HG03558 (cell line): ENCODE measurements around the gene DOCK4.

Experiments
- ATAC-seq: cut with Tn5 transposase; IDR thresholded peaks from one replicate; pipeline ENCODE4 v1.9.1; 2021; ENCODE audit warnings: moderate number of reproducible peaks; ENCODE audit not compliant: unreplicated experiment; ENCODE audit errors: extremely low read depth

Gene DOCK4

DNA sequence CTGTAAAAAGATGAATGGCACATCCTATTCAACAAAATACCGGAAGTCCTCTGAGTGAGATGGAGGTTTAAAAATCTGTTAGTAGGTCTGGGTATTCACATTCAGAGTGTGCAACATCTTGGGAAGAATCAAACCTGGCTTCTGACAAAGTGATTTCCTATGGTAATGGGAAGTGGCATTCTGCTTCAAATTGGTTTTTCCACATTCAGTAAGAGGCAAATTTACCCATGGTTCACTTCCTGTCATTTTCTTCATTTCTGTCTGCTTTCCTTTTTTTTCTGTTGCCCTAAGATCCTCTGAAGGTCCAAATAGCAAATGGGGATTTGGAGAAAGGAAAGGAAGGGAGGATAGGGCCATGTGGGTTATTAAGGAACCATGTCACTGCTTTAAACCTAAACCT lies 218.3 kb downstream of the DOCK4 start:
- no peak for ATAC-seq

DNA sequence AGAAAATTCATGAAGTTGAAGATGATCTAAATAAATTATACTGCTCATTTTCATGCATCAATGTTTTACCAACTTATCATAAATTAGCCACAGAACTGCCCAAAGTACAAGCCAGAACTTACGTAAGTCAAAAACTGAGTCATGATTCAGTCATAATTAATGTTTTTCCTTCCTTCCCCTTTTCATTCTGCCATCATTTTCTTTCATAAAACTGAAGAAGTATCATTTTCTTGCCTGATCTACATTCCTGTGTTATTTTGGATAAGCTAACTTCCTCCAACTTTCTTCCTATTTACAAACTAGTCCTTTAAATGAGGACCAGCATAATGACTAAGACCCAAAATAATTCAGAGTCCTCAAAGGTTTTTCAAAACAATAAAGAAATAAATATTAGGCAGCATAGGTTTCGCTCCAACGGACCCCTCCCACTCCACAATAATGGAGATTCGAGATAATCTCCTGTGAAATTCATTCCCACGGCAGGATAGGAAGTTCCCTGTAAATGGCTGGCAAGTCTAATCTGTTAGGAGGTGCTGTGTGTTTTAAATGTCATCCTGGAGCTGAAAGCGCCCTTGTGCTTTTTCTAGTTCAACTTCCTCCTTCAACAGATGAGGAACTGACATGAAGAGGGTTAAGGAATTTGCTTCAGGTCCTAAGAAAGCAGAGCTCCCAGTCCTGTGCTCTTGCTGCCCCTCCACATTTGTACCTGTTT lies 218.9 kb downstream of the DOCK4 start:
- ATAC-seq: no peak

DNA sequence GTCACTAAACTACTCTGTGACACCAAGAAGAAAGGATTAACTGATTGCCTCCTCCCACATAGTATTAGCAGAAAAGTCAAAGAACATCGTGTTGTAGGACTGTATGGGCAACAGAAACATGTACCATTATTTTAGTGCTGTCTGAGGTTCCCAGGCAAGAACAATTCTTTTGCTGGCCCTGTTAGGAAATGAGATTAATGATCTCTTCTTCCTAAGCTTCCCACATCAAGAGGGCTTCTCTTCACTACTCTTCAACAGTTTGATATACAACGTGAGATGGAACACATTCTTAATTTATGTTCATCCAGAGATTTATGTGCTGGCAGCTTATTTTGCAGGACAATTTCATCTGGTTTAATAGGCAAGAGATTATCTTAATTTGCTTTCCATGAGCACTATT lies 219.6 kb downstream of the DOCK4 start:
- no peak for ATAC-seq

DNA sequence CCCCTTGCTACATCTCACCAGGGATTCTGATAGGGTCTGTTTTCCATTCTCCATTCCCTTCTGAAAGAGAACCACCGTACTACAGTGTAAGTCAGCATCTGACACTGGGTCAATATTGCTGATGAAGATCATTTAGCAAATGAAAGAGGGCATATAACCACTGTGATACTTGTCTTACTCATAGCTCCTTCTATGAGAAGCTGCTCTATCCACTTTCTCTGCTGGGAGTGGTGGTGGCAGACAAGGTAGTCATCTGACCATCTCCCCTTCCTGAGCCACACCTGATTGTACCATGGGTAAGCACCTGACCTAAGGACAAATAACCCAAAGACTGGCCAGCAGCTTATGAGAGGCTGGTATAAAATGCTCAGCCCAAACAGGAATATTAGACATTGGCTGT lies 220.4 kb downstream of the DOCK4 start:
- ATAC-seq: no peak

DNA sequence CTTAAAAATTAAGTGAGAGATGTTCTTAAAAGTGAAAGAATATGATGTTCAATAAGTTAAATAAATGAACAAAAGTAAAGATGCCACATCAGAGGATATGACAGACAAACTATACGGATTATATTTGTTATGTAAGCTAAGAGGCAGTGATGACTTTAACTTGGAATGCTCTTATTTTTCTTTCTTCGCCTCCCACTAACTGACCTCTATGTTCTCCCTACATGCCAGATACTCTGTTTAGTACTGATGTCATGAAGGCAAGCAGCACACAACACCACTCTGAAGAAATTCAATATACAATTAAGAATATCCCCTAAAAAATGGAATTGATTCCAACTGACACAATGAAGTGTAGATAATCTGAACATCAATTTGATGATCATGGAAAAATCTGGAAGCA lies 223.4 kb downstream of the DOCK4 start:
- ATAC-seq: no peak

DNA sequence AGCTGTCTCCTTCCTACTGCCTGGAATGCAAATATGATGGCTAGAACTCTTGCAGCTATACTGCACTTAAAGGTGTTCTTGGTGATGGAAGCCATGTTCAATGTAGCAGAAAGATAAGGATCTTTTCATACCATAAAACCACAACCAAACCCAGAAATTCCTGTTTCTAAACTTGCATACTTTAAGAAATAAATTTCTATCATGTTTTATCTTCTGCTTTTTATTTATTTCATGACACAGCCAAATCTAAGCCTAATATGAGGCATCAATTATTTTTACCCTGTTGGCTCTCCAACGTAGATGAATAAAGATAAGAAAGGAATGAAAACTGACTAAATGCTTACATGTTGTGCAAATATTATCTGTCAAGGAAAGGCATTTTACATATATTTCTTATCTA lies 224.1 kb downstream of the DOCK4 start:
- no peak for ATAC-seq

DNA sequence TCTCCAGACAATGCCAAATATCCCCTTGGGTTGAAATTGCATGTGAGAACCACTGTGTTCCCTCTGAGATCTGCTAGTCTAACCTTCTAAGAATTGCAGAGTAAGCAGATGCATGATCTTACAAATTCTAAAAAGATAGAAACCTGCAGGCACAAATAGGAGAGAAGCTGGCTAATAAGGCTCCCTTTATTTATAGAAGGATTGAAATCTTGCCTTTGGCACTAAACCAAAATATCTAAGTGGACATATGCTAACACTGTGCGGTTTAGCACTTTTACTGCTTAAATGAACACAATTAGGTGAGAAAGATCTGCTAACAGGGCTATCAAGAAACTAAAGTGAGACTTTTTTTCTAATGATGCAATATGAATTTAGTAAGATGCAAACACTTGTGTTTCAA lies 225.5 kb downstream of the DOCK4 start:
- no peak for ATAC-seq

DNA sequence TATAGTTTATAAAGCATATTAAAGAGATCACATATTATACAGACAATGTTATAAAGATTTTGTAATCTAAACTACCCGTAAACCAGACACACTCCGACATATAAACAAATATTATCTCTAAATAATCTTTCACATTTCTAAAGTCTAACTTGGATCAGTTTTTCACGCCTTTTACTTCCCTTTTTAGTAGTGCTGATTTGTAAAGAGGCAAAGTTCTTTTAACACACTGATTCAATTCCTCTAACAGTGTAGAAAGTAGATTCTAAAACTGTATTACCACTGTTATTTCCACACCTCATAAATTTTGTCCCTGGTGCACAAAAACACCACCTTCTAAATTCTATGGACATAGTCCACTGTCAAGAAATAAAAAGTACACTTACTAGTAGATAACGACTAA lies 230.9 kb downstream of the DOCK4 start:
- ATAC-seq: no peak

DNA sequence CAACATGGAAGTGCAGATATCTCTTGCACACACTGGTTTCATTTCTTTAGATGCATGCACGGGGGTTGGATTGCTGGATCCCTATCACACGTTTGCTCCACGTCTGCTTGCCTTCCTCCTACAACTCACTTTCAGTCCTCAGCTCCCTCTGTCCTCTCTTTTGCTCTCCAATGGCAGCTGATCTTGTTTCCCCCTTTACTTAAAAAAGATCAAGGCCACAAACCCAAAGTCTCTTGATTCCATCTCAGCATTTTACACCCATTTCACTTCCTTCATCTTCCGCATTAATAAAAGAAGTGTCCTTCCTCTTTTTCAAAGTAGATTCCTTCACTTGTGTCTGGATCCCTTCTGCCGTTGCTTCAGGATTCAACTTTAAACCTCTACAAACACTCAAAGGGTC lies 245.2 kb downstream of the DOCK4 start:
- no peak for ATAC-seq

DNA sequence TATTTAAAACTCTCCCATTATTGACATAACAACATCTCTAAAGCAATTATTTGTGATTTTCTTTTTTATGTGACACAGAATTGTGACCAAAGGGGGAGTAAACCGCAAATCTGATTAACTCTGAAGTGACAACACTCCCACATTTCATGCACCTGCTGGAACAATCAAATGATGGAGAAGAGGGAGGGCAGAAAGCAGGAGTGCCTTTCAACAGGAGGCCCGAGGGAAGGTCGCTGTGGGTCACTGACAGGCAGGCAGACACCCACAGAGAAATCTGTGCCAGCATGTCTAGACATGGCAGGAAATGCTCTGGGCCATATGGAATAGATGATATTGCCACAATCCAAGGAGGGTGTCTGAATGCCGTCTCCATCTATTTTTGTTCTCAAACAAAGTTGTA lies 247.3 kb downstream of the DOCK4 start:
- no peak for ATAC-seq

DNA sequence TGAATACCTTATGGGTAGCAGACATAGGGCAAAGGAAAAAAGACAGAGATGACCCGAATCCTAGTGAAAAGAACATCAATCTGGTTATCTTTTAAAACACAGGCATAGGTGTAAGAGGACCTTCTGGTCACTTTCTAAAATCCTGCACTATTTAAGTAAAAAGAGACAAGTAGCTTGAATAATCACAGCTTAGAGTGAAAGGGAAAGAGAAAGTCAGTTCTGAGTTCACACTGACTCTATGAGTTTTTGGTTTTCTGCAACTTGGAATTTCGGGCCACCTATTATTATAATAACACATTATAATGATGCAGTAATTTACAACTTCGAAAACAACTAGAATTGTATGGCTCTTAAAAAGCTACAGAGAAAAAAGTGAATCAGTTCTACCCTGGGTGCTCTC lies 247.8 kb downstream of the DOCK4 start:
- ATAC-seq: no peak

DNA sequence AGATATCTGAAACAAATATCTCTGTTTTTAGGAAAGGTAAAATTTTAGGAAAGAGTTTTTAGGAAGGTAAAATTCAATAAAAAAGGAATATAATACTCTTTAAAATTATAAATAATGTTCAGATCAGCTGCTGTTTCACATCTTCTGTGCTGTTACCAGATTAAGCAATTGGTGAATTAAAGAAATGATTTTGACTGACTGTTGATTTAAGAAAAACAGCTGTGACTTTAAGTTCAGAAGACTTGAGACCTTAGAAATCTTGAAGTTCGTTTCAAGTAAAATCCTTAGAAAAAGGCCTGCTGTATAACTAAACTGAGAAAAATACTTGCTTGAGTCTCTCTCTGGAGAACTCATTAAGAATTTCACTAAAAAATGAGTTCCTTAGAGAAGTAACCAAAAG lies 250.6 kb downstream of the DOCK4 start:
- no peak for ATAC-seq

DNA sequence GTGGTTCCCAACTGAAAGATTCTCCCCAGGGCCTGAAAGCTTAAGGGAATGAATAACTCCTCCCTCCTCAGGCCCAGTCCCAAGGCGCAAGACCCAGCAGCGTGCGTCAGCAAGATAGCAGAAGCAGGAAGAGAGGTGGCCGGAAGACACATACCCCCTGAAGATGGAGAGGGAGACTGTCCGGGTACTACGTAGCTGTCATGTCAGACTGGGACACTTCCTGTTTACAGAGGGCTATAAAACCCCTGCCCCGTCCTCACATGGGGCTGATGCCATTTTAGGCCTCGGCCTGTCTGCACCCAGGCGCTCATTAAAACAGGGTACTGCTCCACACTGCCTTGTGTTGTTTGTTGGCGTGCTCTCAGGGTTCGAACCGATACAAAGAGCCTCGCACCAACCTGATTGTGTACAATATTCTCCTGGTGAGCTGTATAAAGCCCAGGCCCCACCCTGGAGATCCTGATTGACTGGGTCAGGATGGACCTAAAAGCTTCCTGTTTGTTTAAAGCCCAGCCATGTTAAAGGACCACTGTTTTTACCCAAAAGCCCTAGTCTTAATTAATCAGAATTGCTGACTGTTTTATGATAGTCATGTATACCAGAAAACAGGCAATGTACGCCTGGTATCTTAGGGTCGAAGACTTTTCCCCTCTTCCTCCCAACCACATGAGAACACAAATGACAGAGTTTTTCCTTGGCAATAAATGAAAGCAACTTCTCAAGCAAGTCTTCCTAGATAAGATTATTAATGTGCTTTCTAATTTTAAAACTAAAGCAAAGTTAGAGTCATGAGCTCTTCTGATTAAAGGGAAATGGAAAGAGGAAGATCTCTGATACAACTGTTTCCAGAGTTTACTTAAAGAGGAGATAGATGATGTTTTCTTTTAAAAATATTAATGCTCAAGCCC lies 251.5 kb downstream of the DOCK4 start:
- no peak for ATAC-seq

DNA sequence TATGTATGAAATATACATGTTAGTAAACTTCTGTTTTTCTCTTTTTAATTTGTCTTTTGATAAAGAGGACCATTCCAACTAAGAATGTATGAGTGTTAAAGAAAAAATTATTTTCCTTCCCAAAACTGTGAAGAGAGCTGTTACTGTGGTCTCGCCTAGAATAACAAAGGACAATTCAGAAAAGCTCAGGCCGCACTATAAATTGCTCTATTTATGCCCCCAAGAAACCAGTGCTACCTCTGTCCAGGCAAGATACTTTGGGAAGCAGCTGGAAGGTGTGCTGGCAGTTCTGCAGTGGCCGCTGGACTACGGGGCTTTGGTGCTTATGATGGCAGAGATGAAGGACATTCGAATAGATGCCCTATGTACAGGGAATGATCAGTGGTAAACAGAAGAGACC lies 252.1 kb downstream of the DOCK4 start:
- no peak for ATAC-seq

DNA sequence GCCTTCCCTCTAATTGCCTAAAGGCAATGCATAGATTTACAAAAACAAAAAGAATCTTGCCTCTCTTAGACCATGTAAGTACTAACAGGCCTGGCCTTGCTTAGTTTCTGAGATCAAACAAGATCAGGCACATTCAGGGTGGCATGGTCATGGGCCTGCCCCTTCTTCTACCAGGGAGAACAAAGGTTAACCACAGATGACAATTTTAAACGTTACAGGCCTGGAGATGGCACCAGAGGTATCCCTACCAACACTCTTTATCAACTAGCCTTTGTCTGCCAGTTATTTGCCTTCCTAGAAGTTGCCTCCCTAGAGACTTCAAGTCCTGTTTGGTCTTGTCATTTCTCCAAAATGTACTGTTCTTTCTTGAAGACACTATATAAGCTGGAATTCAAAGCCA lies 252.6 kb downstream of the DOCK4 start:
- no peak for ATAC-seq

DNA sequence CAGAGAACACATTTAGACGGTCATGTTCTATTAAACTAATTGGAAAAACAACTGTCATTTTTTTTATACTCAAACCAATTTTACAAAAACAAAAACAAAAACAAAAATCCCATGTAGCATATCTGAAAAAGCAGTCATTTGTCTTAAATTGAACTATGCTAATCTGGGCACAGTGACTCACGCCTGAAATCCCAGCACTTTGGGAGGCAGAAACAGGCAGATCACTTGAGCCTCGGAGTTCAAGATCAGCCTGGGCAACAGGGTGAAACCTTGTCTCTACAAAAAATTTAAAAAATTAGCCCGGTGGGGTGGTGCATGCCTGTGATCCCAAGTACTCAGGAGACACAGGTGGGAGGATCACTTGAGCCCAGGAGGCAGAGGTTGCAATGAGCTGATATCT lies 253.4 kb downstream of the DOCK4 start:
- ATAC-seq: no peak

DNA sequence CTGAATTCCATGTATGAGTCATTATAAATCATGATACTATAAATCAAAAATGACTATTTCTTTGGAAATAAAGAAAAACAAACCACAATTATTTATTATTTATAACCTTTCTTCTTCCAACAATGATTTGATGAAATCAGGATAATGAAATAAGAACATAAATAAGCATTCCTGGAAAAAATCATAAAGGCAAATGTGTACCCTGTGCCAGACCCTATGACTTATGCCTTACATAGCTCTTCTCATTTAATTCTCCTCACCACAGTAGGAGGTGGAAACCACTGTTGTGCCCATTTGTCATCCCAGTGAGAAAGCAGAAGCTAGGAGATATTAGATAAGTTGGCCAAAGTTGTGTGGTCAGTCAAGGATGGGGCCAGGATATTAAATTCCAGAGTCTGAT lies 255.1 kb downstream of the DOCK4 start:
- no peak for ATAC-seq

DNA sequence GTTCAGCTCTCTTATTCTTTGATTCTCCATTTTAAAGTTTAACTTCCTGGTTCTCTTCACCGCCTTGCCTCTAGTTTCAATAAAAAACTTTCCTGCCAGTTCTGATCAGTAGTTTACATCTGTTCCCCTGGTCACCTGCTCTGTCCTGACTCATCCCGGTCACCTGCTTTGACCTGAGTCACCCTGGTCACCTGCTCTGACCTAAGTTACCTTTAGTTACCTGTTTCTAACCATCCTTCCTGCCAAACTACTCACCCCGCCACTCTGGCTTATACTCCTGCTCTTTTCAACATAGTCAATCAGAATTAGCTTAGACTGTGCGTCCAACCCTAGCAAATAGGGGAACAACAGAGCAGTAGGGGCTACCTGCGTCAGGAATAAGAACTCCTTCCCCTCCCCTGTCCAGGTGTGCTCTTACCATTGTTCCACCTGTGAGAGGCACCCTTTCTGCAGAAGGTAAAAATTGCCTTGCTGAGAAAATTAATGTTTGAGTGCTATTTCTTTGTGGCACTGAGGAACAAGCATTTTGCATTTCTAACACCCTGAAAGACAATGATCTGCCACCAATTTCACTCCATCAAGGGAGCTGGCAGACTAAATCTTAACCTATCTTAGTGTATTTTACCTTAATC lies 263.6 kb downstream of the DOCK4 start:
- ATAC-seq: no peak

DNA sequence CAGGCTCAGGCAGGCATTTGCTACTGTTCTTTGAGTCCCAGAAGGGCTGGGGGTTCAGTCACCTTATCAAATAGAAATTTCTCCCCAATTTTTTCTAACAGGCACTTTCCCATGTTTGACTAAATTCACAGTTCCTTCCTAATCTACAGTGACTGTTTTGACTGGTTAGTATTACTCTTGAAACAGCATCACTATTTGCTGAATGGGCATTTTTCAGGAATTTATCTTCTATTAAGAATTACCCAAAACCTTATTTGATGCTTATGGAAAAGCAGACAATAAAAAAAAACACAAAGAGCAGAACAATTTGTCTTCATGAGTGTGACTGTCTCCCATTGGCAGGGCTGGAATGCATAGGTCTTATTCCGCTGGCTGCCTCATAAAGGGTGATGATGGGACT lies 269.0 kb downstream of the DOCK4 start:
- no peak for ATAC-seq

DNA sequence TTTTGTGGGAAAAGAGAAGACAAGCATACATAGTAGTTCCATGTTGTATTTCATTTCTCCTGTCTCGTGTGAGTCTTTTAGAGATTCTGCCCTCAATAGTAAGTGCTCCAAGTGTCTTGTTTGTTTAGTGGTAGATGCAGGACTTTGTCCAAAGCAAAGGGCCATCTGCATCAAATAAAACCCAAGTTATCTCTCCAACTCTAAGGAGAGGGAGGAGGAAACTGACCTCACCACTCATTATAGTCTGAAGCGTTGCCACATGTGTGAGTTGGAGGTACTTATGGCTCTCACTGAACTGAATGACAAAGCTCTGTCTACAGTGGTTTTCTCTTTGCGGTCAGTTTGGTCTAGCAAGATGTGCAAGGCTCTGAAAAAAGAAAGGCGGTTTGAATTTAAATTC lies 272.6 kb downstream of the DOCK4 start:
- ATAC-seq: no peak

DNA sequence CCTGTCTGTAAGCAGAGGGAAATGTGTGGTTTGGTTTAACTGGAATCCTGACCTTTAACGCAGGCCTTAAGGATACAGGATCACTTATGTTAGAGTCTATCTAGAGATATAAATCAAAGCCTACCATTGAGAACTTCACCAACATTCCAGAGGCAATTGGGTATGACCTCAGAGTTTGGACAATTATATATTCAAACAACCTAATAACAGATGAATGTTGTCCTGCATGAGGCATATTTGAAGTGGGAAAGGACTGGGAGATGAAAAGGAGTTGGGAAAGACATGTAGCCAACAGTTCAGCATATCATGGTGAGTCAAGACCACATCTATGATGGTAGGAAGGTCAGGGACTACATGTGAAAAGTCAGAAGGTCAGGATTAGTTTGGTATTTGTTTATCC lies 274.2 kb downstream of the DOCK4 start:
- no peak for ATAC-seq
